GM18505 (cell line): ENCODE results near the gene ARSB.

Experiments
- ATAC-seq: cut with Tn5 transposase; IDR thresholded peaks from one replicate; pipeline ENCODE4 v1.9.1; 2021; ENCODE audit not compliant: unreplicated experiment
- POLR2A ChIP-seq: IDR thresholded peaks from 4 replicates; pipeline ENCODE4 v1.6.1; 2011; ENCODE audit warnings: borderline replicate concordance; ENCODE audit not compliant: insufficient read depth, insufficient read length; ENCODE audit errors: extremely low read depth

ARSB gene

GRCh38 chr5:78979909-78980308, 5.2 kb downstream of the ARSB start:
- ATAC-seq, result no peak
- no peak for TF ChIP-seq POLR2A

- ATAC-seq, result no peak
- no peak for TF ChIP-seq POLR2A
Measured at GRCh38 chr5:78979117-78979742, 5.9 kb downstream of the ARSB start.

DNA sequence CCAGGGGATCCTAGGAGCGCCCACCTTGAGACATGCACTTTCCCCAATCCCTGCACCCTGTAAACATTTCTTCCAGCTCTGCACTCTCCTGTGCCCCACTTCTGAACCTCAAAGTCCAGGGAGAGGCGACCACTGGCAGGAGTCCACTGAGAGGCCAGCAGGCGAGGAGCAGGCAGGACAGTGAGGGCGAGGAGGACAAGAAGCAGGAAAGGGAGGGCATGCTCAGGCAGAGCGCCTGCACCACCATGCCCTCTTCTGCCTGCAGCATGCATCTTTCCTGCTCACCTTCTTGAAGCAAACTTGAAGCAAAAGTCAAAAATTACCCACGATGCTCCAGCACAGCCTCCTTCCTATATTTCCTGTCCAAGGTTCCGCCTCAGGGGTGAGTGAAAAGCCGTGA, 10.1 kb downstream of the ARSB start:
- no peak for ATAC-seq
- no peak for TF ChIP-seq POLR2A

DNA sequence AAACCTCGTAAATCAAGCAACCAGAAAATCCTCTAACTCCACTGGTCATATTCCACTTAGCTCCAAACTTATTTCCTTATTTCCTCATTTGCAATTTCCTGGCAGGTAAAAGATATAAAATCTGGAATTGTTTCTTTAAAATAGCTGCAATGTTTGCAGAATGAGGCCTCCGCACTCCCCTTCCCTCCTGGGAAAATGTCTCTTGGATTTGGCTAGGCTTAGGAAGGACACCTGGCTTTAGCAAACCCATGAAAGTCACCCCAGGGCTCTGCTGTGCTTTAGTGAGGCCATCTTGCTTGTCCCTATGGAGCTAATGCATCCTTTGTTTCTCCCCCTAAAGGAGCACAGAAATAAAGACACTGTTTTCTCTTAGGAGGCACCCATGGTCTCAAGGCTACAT, 10.5 kb downstream of the ARSB start:
- no peak for ATAC-seq
- TF ChIP-seq POLR2A, result no peak

GRCh38 chr5:78974011-78974410, 11.1 kb downstream of the ARSB start:
- ATAC-seq, result no peak
- no peak for TF ChIP-seq POLR2A

- TF ChIP-seq POLR2A, result no peak
- no peak for ATAC-seq
Measured at GRCh38 chr5:78972654-78973428, 12.3 kb downstream of the ARSB start.

DNA sequence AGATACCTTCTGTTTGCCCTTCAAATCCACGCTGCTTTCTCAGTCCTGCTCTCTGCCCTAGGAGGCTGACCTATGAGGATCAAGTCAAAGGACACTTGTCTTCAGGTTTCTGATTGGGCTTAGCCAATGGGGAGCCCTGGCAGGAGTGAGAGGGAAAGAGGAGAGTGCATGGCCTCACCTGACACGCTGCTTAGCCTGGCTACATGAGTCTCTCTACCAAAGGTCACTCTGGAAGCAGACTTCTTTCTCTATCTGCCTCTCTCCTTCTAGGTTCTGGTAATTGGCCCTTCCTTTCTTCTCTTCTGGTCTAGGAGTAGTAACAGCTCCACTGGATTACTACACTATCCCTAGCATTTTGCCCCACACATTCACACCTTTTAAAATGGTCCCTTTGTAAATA, 13.1 kb downstream of the ARSB start:
- TF ChIP-seq POLR2A, result no peak
- no peak for ATAC-seq

- TF ChIP-seq POLR2A, result no peak
- no peak for ATAC-seq
Measured at GRCh38 chr5:78968781-78969180, 16.3 kb downstream of the ARSB start.

DNA sequence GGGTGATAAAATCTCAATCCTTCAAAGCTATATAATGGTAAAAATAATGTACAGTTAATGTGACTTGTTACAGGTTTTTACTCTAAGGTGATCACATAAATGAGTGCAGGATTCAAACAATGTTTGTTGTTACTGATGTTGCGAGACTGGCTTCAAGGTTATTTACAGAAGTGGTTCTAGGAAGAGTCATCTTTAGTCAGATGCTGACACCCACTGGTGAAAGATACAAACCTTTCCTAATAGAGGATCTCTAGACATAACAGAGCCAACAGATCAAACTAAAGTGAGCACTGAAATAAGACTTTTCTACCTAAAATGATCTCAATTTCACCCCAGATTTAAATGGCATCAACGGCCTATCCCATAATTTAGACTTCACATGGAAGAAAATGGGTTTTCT, 20.2 kb downstream of the ARSB start:
- no peak for TF ChIP-seq POLR2A
- ATAC-seq, result no peak

DNA sequence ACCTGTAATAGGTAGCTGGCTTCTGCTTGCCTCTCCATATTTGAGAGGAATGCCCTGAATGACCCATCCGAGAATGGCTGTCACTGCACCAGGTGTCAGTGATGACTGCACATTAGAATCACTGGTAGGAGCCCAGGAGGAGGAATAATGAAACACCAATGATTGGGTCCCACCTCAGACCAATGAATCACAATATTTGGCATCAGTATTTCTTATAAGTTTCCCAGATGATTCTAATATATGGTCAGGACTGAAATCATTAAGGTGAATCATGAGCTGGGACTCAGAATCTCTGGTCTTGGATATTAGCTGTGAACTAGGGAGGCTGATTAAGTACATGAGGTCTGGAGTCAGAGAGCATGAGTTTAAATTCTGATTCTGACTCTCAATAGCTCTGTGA, 23.4 kb downstream of the ARSB start:
- no peak for ATAC-seq
- TF ChIP-seq POLR2A, result no peak

- ATAC-seq, result no peak
- no peak for TF ChIP-seq POLR2A
Measured at GRCh38 chr5:78959767-78960166, 25.3 kb downstream of the ARSB start.

- ATAC-seq, result no peak
- TF ChIP-seq POLR2A, result no peak
Measured at GRCh38 chr5:78958672-78959445, 26.3 kb downstream of the ARSB start.

GRCh38 chr5:78956901-78957300, 28.2 kb downstream of the ARSB start:
- no peak for ATAC-seq
- TF ChIP-seq POLR2A, result no peak
